ENCODE data around the gene CYB5RL.

Gene CYB5RL

GRCh38 chr1:54159733-54160316 is 40.0 kb downstream of the CYB5RL start:
- no peak for DNase-seq (ENCODE audit: low read depth)

GRCh38 chr1:54158071-54158470 is 41.8 kb downstream of the CYB5RL start:
- no peak for DNase-seq (ENCODE audit: low read depth)

- DNase-seq (ENCODE audit: low read depth), result no peak
Observed at GRCh38 chr1:54157401-54157800, 42.4 kb downstream of the CYB5RL start.

GRCh38 chr1:54156986-54157385 is 42.8 kb downstream of the CYB5RL start:
- DNase-seq (ENCODE audit: low read depth), result no peak

GRCh38 chr1:54156201-54156600 is 43.6 kb downstream of the CYB5RL start:
- DNase-seq (ENCODE audit: low read depth), result no peak

- DNase-seq (ENCODE audit: low read depth), result no peak
Observed at GRCh38 chr1:54153535-54154439, 46.0 kb downstream of the CYB5RL start.

- DNase-seq (ENCODE audit: low read depth), result no peak
Observed at GRCh38 chr1:54152696-54153095, 47.1 kb downstream of the CYB5RL start, which contains the start of gene CDCP2. CDCP2 (minus strand) TSS chr1:54153000; CDS start chr1:54152922, 78 bp downstream.

GRCh38 chr1:54151013-54151412 is 48.8 kb downstream of the CYB5RL start:
- DNase-seq (ENCODE audit: low read depth), result no peak

Measured in activated gamma-delta T cell treated with anti-CD3 and anti-CD28 coated beads, Interleukin-2, amount 50 U/mL, for 16 hours (primary cell).